Measurements from ENCODE around the gene SLC20A1. TPM values are rescaled to one million over a fixed set of nuclear protein-coding genes. Genes with fewer than 3 reads are reported as not detected.
"Not testable (repeated sequence)": the region's sequence is repeated elsewhere in the genome, so short reads cannot be mapped to it uniquely, and the experiment has no call there.

SLC20A1 gene
- total and polyA plus RNA-seq, 5 experiments from 2014 or later: 17.0 to 75.6 (median 33.7) TPM

DNA sequence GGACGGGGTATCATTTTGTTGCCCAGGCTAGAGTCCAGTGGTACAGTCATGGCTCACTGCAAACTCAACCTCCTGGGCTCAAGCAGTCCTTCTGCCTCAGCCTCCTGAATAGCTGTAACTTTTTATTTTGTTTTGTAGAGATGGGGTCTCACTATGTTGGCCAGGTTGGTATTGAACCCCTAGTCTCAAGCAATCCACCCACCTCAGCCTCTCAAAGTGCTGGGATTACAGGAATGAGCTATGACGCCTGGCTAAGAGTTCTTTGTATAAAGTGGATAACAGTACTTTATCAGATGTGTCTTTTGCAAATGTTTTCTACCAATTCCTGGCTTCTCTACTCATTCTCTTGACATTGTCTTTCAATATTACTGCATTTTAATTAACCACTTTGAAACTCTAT is 57.9 kb downstream of the SLC20A1 start:
- no peaks in the 10 kb centered on the region for H3K36me3 Mint-ChIP-seq
- ATAC-seq (no peak), DNase-seq (no peak)
- H3K4me3 Mint-ChIP-seq: no peak overlapping the region
- no peak overlapping the region for H3K27ac Mint-ChIP-seq
- no peaks in the 10 kb centered on the region for H3K9me3 Mint-ChIP-seq
- H3K27me3 Mint-ChIP-seq: peaks cover 0 to 23% (median 8%) of the 10 kb centered on the region in 5 donors
- POLR2A ChIA-PET: no interaction called here
- H3K4me1 Mint-ChIP-seq: peaks cover 6 to 62% (median 16%) of the 10 kb centered on the region in 4 donors

- no peak for DNase-seq
- no peaks in the 10 kb centered on the region for H3K36me3 Mint-ChIP-seq
- no peak for ATAC-seq
- peak overlapping the region in 1 of 10 donors; percentile 17 for H3K27ac Mint-ChIP-seq
- no peaks in the 10 kb centered on the region for H3K9me3 Mint-ChIP-seq
- peaks cover 6 to 58% (median 16%) of the 10 kb centered on the region in 4 donors for H3K4me1 Mint-ChIP-seq
- H3K4me3 Mint-ChIP-seq: peak overlapping the region in 1 of 10 donors; percentile 39
- POLR2A ChIA-PET: interaction anchor here (0.5 to 0.6 kb wide), 2 partner anchors 116 to 186 kb away, joined by 3 to 7 read pairs; no protein-coding TSS in a partner anchor
- H3K27me3 Mint-ChIP-seq: peaks cover 0 to 23% (median 10%) of the 10 kb centered on the region in 5 donors
Observed at GRCh38 chr2:112705575-112705974, 59.8 kb downstream of the SLC20A1 start.

GRCh38 chr2:112706170-112706664 is 60.5 kb downstream of the SLC20A1 start:
- Mint-ChIP-seq H3K9me3 (no peaks in the 10 kb centered on the region), H3K36me3 (no peaks in the 10 kb centered on the region), H3K27me3 (peaks cover 0 to 28% (median 10%) of the 10 kb centered on the region in 5 donors), H3K27ac (peak overlapping the region in 5 of 10 donors; percentile 7 to 58 (median 32)), H3K4me3 (peak overlapping the region in 5 of 10 donors; percentile 16 to 63 (median 33)), H3K4me1 (peaks cover 6 to 58% (median 16%) of the 10 kb centered on the region in 4 donors)
- DNase-seq: peak in 7 of 10 donors; percentile 21 to 64 (median 44)
- ATAC-seq: peak; percentile 66 to 98
- POLR2A ChIA-PET: interaction anchor here (0.5 kb wide), 1 partner anchor 187 kb away, joined by 7 read pairs; no protein-coding TSS in a partner anchor

DNA sequence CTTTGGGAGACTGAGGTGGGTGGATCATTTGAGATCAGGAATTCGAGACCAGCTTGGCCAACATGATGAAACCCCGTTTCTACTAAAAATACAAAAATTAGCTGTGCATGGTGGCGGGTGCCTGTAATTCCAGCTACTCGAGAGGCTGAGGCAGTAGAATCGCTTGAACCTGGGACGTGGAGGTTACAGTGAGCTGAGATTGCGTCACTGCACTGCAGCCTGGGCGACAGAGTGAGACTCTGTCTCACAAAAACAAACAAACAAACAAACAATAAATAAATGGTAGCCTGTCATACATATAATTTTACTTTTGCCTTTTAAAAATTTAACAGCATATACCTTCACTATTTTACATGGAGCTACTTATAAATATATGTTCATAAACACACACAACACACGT is 61.2 kb downstream of the SLC20A1 start:
- H3K36me3 Mint-ChIP-seq, ATAC-seq, DNase-seq, H3K9me3 Mint-ChIP-seq, POLR2A ChIA-PET: not testable (repeated sequence)
- peak overlapping the region in 1 of 10 donors; percentile 9 for H3K27ac Mint-ChIP-seq
- peaks cover 6 to 58% (median 16%) of the 10 kb centered on the region in 4 donors for H3K4me1 Mint-ChIP-seq
- H3K4me3 Mint-ChIP-seq: peak overlapping the region in 1 of 10 donors; percentile 4
- H3K27me3 Mint-ChIP-seq: peaks cover 0 to 32% (median 9%) of the 10 kb centered on the region in 5 donors

- Mint-ChIP-seq H3K4me3 (peak overlapping the region in 1 of 10 donors; percentile 8), H3K9me3 (no peaks in the 10 kb centered on the region), H3K36me3 (no peaks in the 10 kb centered on the region), H3K27ac (peak overlapping the region in 2 of 10 donors; percentile 37 to 42), H3K27me3 (peaks cover 0 to 47% (median 11%) of the 10 kb centered on the region in 5 donors), H3K4me1 (peaks cover 6 to 53% (median 16%) of the 10 kb centered on the region in 4 donors)
- DNase-seq: no peak
- POLR2A ChIA-PET: no interaction called here
- ATAC-seq: no peak
Observed at GRCh38 chr2:112708968-112709367, 63.2 kb downstream of the SLC20A1 start.

- no peak for ATAC-seq
- Mint-ChIP-seq H3K27ac (peak overlapping the region in 2 of 10 donors; percentile 42 to 83), H3K9me3 (no peaks in the 10 kb centered on the region), H3K27me3 (peaks cover 0 to 48% (median 10%) of the 10 kb centered on the region in 5 donors), H3K4me1 (peaks cover 6 to 53% (median 16%) of the 10 kb centered on the region in 4 donors), H3K4me3 (no peak overlapping the region), H3K36me3 (no peaks in the 10 kb centered on the region)
- POLR2A ChIA-PET: no interaction called here
- DNase-seq: no peak
Observed at GRCh38 chr2:112709703-112710102, 64.0 kb downstream of the SLC20A1 start.

GRCh38 chr2:112710956-112711750 is 65.4 kb downstream of the SLC20A1 start:
- H3K27ac Mint-ChIP-seq: peak overlapping the region in 2 of 10 donors; percentile 8 to 34
- POLR2A ChIA-PET: no interaction called here
- H3K27me3 Mint-ChIP-seq: peaks cover 0 to 38% (median 8%) of the 10 kb centered on the region in 5 donors
- H3K4me3 Mint-ChIP-seq: no peak overlapping the region
- peaks cover 3 to 43% (median 7%) of the 10 kb centered on the region in 4 donors for H3K4me1 Mint-ChIP-seq
- H3K9me3 Mint-ChIP-seq: no peaks in the 10 kb centered on the region
- ATAC-seq (no peak), DNase-seq (no peak)
- no peaks in the 10 kb centered on the region for H3K36me3 Mint-ChIP-seq

GRCh38 chr2:112712465-112712864 is 66.7 kb downstream of the SLC20A1 start:
- Mint-ChIP-seq H3K9me3 (peaks cover 0 to 6% (median 0%) of the 10 kb centered on the region in 9 donors), H3K4me1 (peaks cover 0 to 30% (median 0%) of the 10 kb centered on the region in 4 donors), H3K27ac (no peak overlapping the region), H3K36me3 (peaks cover 0 to 3% (median 0%) of the 10 kb centered on the region in 3 donors), H3K4me3 (no peak overlapping the region), H3K27me3 (peaks cover 0 to 35% (median 5%) of the 10 kb centered on the region in 5 donors)
- ATAC-seq (no peak), DNase-seq (no peak)
- POLR2A ChIA-PET: no interaction called here

DNA sequence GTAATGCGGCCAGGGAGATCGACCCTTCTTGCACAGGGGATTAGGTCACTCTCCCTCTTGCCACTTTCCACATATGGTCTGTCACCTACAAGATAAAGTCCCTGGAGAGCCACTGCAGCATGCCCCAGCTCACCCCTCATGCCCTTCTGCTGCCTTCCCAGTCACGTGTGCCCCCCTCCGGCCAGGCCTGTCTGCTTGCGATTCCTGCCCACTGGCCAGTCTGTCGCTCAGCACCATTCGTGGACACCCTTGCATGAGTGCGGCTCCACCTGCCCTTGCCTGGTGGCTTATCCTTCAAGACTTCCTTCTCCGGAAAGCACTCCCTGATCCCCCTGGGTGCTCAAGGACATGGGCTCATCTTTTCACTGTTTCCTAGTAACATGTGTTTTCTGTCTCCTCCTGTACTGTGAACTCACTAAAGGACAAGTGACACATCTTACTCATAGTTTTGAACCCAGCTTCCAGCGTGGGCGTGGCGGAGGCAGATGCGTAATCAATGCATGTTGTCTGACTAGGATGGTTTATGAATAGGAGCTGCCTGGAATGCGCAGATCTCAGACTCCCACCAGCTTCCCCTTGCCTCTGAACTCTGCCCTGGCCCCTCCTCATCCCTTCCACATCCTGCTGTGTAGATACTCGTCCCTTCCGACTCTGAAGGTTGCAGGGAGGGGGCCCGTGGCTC is 67.3 kb downstream of the SLC20A1 start:
- POLR2A ChIA-PET: no interaction called here
- DNase-seq (no peak), ATAC-seq (no peak)
- Mint-ChIP-seq H3K27ac (no peak overlapping the region), H3K36me3 (peaks cover 0 to 3% (median 0%) of the 10 kb centered on the region in 3 donors), H3K4me1 (peaks cover 0 to 25% (median 0%) of the 10 kb centered on the region in 4 donors), H3K9me3 (peaks cover 0 to 6% (median 0%) of the 10 kb centered on the region in 9 donors), H3K27me3 (peaks cover 0 to 35% (median 5%) of the 10 kb centered on the region in 5 donors), H3K4me3 (peak overlapping the region in 1 of 10 donors; percentile 36)

Other genes with a start within 250 kb of the SLC20A1 start
- gene RGPD8, start 212.3 kb upstream of the SLC20A1 start, total RNA-seq: 10 to 100 TPM; 32.4 to 37.5 TPM
- 1 to 10 TPM in 2 of 3 donors, under 1 TPM in 1; 0.68 to 3.6 (median 3.6) TPM for gene RGPD8, start 212.3 kb upstream of the SLC20A1 start, polyA plus RNA-seq
- 10 to 100 TPM; 15.8 to 18.9 TPM for gene TTL, start 163.8 kb upstream of the SLC20A1 start, total RNA-seq
- 1 to 10 TPM; 1.7 to 3.3 (median 3.3) TPM for gene TTL, start 163.8 kb upstream of the SLC20A1 start, polyA plus RNA-seq
- gene POLR1B, start 103.5 kb upstream of the SLC20A1 start, total RNA-seq: 10 to 100 TPM; 28.5 to 33.8 TPM
- 10 to 100 TPM; 14.9 to 23.8 (median 17.5) TPM for gene POLR1B, start 103.5 kb upstream of the SLC20A1 start, polyA plus RNA-seq
- 10 to 100 TPM; 20.8 to 27.1 TPM for gene CHCHD5, start 61.3 kb upstream of the SLC20A1 start, total RNA-seq
- gene CHCHD5, start 61.3 kb upstream of the SLC20A1 start, polyA plus RNA-seq: 10 to 100 TPM; 43.6 to 61.7 (median 46.2) TPM
- not detected for gene NT5DC4, start 75.1 kb downstream of the SLC20A1 start, total RNA-seq
- not detected for gene NT5DC4, start 75.1 kb downstream of the SLC20A1 start, polyA plus RNA-seq
- gene CKAP2L, start 118.7 kb downstream of the SLC20A1 start, total RNA-seq: not detected
- gene CKAP2L, start 118.7 kb downstream of the SLC20A1 start, polyA plus RNA-seq: not detected
- not detected for gene IL1A, start 138.6 kb downstream of the SLC20A1 start, total RNA-seq
- not detected for gene IL1A, start 138.6 kb downstream of the SLC20A1 start, polyA plus RNA-seq
- gene IL1B, start 190.8 kb downstream of the SLC20A1 start, total RNA-seq: not detected
- gene IL1B, start 190.8 kb downstream of the SLC20A1 start, polyA plus RNA-seq: not detected

Measured in naive thymus-derived CD8-positive, alpha-beta T cell (primary cell).